A549 (cell line): ENCODE data around the gene MSL1.

ENCODE experiments used
- PHF8 ChIP-seq: fragments of 200-600 bp; sonication (generic); IDR thresholded peaks from 2 replicates; pipeline ENCODE4 v1.6.1; 2016; ENCODE audit warnings: low read depth, mild to moderate bottlenecking, antibody characterized with exemption, moderate library complexity, borderline replicate concordance
- POLR2A ChIP-seq: IDR thresholded peaks from 2 replicates; pipeline ENCODE4 v1.6.1; 2012; ENCODE audit warnings: mild to moderate bottlenecking, low read length
- RAD21 ChIP-seq, 2 experiments: fragments of >200 bp in 1 of 2; sonication (Bioruptor Twin) in 1 of 2; formaldehyde crosslinking in 1 of 2; IDR thresholded peaks in 1 of 2; conservative IDR thresholded peaks in 1 of 2; 2 replicates in 1 of 2; 3 replicates in 1 of 2; pipeline ENCODE4 v1.6.1; 2012 to 2018; ENCODE audit warnings: inconsistent platforms in 1 of 2
- TF ChIP-seq, protein P1 (sequence below): fragments of 200-600 bp; sonication (generic); IDR thresholded peaks from 2 replicates; pipeline ENCODE4 v1.6.1; 2016; ENCODE audit warnings: antibody characterized with exemption, mild to moderate bottlenecking, moderate library complexity
- TF ChIP-seq, protein P2 (sequence below): fragments of >200 bp; sonication (Bioruptor Twin); formaldehyde crosslinking; IDR thresholded peaks from 3 replicates; pipeline ENCODE4 v1.5.1; 2016

DNA sequence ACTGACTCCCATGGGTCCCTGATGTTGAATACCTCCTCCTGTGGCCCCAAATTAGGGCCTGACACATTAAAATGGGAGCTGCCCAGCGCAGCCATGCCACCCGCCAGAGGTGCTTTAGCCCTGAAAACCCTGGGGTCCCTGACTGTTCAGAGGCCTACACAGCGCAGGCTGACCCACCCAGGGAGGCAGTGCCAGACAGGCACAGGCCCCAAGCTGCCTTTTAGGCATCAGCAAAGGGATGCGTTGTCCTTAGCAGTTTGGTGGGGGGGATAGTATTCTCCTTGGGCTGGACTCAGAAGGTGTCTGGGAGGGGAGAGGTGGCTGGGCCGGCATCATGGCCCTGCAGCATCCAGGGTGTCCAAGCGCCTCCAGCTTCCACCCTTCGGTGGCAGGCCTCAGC lies 56.9 kb downstream of the MSL1 start:
- TF ChIP-seq POLR2A (no peak), RAD21 (conservative IDR thresholded peaks at IDR 0.05 in 1 of 2, IDR thresholded peaks at IDR 0.05 in 1 of 2) (no peak), PHF8 (no peak)
- TF ChIP-seq, protein P1, sequence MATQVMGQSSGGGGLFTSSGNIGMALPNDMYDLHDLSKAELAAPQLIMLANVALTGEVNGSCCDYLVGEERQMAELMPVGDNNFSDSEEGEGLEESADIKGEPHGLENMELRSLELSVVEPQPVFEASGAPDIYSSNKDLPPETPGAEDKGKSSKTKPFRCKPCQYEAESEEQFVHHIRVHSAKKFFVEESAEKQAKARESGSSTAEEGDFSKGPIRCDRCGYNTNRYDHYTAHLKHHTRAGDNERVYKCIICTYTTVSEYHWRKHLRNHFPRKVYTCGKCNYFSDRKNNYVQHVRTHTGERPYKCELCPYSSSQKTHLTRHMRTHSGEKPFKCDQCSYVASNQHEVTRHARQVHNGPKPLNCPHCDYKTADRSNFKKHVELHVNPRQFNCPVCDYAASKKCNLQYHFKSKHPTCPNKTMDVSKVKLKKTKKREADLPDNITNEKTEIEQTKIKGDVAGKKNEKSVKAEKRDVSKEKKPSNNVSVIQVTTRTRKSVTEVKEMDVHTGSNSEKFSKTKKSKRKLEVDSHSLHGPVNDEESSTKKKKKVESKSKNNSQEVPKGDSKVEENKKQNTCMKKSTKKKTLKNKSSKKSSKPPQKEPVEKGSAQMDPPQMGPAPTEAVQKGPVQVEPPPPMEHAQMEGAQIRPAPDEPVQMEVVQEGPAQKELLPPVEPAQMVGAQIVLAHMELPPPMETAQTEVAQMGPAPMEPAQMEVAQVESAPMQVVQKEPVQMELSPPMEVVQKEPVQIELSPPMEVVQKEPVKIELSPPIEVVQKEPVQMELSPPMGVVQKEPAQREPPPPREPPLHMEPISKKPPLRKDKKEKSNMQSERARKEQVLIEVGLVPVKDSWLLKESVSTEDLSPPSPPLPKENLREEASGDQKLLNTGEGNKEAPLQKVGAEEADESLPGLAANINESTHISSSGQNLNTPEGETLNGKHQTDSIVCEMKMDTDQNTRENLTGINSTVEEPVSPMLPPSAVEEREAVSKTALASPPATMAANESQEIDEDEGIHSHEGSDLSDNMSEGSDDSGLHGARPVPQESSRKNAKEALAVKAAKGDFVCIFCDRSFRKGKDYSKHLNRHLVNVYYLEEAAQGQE: no peak
- TF ChIP-seq, protein P2, sequence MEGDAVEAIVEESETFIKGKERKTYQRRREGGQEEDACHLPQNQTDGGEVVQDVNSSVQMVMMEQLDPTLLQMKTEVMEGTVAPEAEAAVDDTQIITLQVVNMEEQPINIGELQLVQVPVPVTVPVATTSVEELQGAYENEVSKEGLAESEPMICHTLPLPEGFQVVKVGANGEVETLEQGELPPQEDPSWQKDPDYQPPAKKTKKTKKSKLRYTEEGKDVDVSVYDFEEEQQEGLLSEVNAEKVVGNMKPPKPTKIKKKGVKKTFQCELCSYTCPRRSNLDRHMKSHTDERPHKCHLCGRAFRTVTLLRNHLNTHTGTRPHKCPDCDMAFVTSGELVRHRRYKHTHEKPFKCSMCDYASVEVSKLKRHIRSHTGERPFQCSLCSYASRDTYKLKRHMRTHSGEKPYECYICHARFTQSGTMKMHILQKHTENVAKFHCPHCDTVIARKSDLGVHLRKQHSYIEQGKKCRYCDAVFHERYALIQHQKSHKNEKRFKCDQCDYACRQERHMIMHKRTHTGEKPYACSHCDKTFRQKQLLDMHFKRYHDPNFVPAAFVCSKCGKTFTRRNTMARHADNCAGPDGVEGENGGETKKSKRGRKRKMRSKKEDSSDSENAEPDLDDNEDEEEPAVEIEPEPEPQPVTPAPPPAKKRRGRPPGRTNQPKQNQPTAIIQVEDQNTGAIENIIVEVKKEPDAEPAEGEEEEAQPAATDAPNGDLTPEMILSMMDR: no peak
